HL-60 (cell line): ENCODE data around the gene ZSWIM8.

ENCODE experiments used
- CTCF ChIP-seq: IDR thresholded peaks from one replicate; pipeline ENCODE4 v1.5.1; 2011; ENCODE audit warnings: low read length, control low read depth, inconsistent platforms; ENCODE audit not compliant: insufficient read depth
- REST ChIP-seq: IDR thresholded peaks from 2 replicates; pipeline ENCODE4 v1.6.1; 2012; ENCODE audit warnings: low read depth; ENCODE audit not compliant: insufficient replicate concordance
- SPI1 ChIP-seq: IDR thresholded peaks from 2 replicates; pipeline ENCODE4 v1.6.1; 2012; ENCODE audit warnings: low read depth, mild to moderate bottlenecking, borderline replicate concordance

DNA sequence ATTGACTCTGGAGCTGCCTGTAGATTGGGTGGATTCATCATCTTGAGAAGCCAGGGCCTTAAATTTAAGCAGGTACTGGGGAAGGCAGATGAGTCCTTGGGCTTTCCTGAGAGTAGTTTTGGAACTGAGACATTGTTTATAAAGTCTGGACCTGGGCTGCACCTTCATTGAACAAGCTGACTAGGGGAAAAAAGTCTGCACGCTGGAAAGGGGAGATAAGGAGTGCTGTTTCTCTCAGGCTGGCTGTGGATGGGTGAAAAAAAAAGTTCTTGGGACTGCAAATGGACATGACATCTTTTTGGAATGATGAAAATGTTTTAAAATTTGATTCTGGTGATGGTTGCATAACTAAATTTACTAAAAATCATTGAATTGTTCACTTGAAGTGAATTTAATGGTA lies 29.2 kb upstream of the ZSWIM8 start:
- TF ChIP-seq CTCF (no peak), REST (no peak), SPI1 (no peak)
